Fibroblast of skin of scalp (primary cell): ENCODE data around the gene MAP3K2.
A peak's percentile ranks its signal among the peaks of the same experiment; 100 is the strongest.
"Not testable (repeated sequence)": the region's sequence is repeated elsewhere in the genome, so short reads cannot be mapped to it uniquely, and the experiment has no call there.

Experiments used
- DNase-seq: peaks from one replicate; pipeline ENCODE4 v3.0.0-alpha.2; 2013

MAP3K2 gene

GRCh38 chr2:127420039-127420864 lies 32.5 kb upstream of the MAP3K2 start:
- no peak for DNase-seq

- DNase-seq, result peak; percentile 74
These were observed 31.8 kb upstream of the MAP3K2 start for GRCh38 chr2:127419448-127420038.

- DNase-seq, result no peak
These were observed 31.3 kb upstream of the MAP3K2 start for GRCh38 chr2:127419112-127419430.

- DNase-seq, result no peak
These were observed 30.7 kb upstream of the MAP3K2 start, which contains the start of gene PROC for GRCh38 chr2:127418300-127419111. TSS of gene PROC (plus strand) at chr2:127418427. CDS start at chr2:127419943, 1,516 bp downstream.

- DNase-seq, result no peak
These were observed 29.6 kb upstream of the MAP3K2 start for GRCh38 chr2:127417406-127417805.

- no peak for DNase-seq
These were observed 28.8 kb upstream of the MAP3K2 start for GRCh38 chr2:127416506-127417001.

GRCh38 chr2:127415593-127416505 lies 28.1 kb upstream of the MAP3K2 start:
- DNase-seq, result no peak

GRCh38 chr2:127414638-127415592 lies 27.1 kb upstream of the MAP3K2 start:
- peak; percentile 36 for DNase-seq

- peak; percentile 85 for DNase-seq
These were observed 26.2 kb upstream of the MAP3K2 start for GRCh38 chr2:127413782-127414637.

GRCh38 chr2:127413200-127413599 lies 25.4 kb upstream of the MAP3K2 start:
- DNase-seq, result no peak

GRCh38 chr2:127411653-127412369 lies 24.0 kb upstream of the MAP3K2 start:
- no peak for DNase-seq

- peak; percentile 90 for DNase-seq
These were observed 23.3 kb upstream of the MAP3K2 start for GRCh38 chr2:127410871-127411652.

- not testable (repeated sequence) for DNase-seq
These were observed 21.9 kb upstream of the MAP3K2 start for GRCh38 chr2:127409716-127410115.

GRCh38 chr2:127408807-127409099 lies 21.0 kb upstream of the MAP3K2 start:
- no peak for DNase-seq

- DNase-seq, result peak; percentile 95
These were observed 20.4 kb upstream of the MAP3K2 start for GRCh38 chr2:127408004-127408806.

- no peak for DNase-seq
These were observed 19.9 kb upstream of the MAP3K2 start for GRCh38 chr2:127407661-127408003.

GRCh38 chr2:127407091-127407490 lies 19.3 kb upstream of the MAP3K2 start:
- DNase-seq, result no peak

- peak; percentile 50 for DNase-seq
These were observed 18.7 kb upstream of the MAP3K2 start for GRCh38 chr2:127406454-127406853.
